GM23338 (cell line): ENCODE results near the gene CPSF4L. TPM values are rescaled to one million over a fixed set of nuclear protein-coding genes. Genes with fewer than 3 reads are reported as not detected.

Source experiments
- ATAC-seq: fragments of 200-7000 bp; cut with Tn5 transposase; 3 replicates; pipeline ENCODE4 v1.9.1; 2020
- DNase-seq: peaks from one replicate; pipeline ENCODE4 v3.0.0-alpha.2; 2015; ENCODE audit warnings: low spot score
- H2AFZ ChIP-seq: fragments of 200-600 bp; sonication (generic); 2 replicates; pipeline ENCODE4 v1.8.0; 2016; ENCODE audit warnings: antibody characterized with exemption, mild to moderate bottlenecking, moderate library complexity
- H3F3A ChIP-seq: fragments of 200-600 bp; sonication (generic); replicated peaks from 2 replicates; pipeline ENCODE4 v1.8.0; 2017; ENCODE audit warnings: antibody characterized with exemption, mixed run types, low read depth
- H3K27ac ChIP-seq: fragments of 200-600 bp; sonication (generic); 2 replicates; pipeline ENCODE4 v1.6.1; 2016; ENCODE audit warnings: low read depth
- H3K27me3 ChIP-seq: fragments of 200-600 bp; sonication (generic); 2 replicates; pipeline ENCODE4 v1.8.0; 2016; ENCODE audit warnings: mild to moderate bottlenecking, mixed run types, moderate library complexity; ENCODE audit not compliant: insufficient read depth
- H3K36me3 ChIP-seq: fragments of 200-600 bp; sonication (generic); 2 replicates; pipeline ENCODE4 v1.8.0; 2016; ENCODE audit warnings: mild to moderate bottlenecking; ENCODE audit not compliant: insufficient read depth
- H3K4me1 ChIP-seq: fragments of 200-600 bp; sonication (generic); 2 replicates; pipeline ENCODE4 v1.8.0; 2016; ENCODE audit warnings: mild to moderate bottlenecking, moderate library complexity; ENCODE audit not compliant: insufficient read depth
- H3K4me2 ChIP-seq: fragments of 200-600 bp; sonication (generic); 2 replicates; pipeline ENCODE4 v1.7.1; 2017; ENCODE audit warnings: mixed run types
- H3K4me3 ChIP-seq: fragments of 200-600 bp; sonication (generic); 2 replicates; pipeline ENCODE4 v1.6.1; 2016; ENCODE audit warnings: mixed run types
- H3K79me2 ChIP-seq: fragments of 200-600 bp; sonication (generic); replicated peaks from 2 replicates; pipeline ENCODE4 v1.8.0; 2017; ENCODE audit warnings: mild to moderate bottlenecking; ENCODE audit not compliant: insufficient read depth
- H3K9me2 ChIP-seq: fragments of 200-600 bp; sonication (generic); 2 replicates; pipeline ENCODE4 v1.8.0; 2017; ENCODE audit not compliant: insufficient read depth
- H4K20me1 ChIP-seq: fragments of 200-600 bp; sonication (generic); replicated peaks from 2 replicates; pipeline ENCODE4 v1.8.0; 2017; ENCODE audit warnings: mild to moderate bottlenecking; ENCODE audit not compliant: insufficient read depth
- H3K27ac Mint-ChIP-seq: 2 replicates; pipeline ENCODE4 v1.8.0; 2020; ENCODE audit warnings: inconsistent platforms, mild to moderate bottlenecking, moderate library complexity, mixed read lengths
- H3K27me3 Mint-ChIP-seq: 3 replicates; pipeline ENCODE4 v1.8.0; 2022; ENCODE audit warnings: low read depth, mild to moderate bottlenecking, moderate library complexity, mixed read lengths, inconsistent platforms; ENCODE audit not compliant: insufficient read depth, poor library complexity
- H3K36me3 Mint-ChIP-seq: 3 replicates; pipeline ENCODE4 v1.8.0; 2021; ENCODE audit warnings: low read depth, mild to moderate bottlenecking, inconsistent platforms, moderate library complexity, mixed read lengths
- H3K4me1 Mint-ChIP-seq: 3 replicates; pipeline ENCODE4 v1.8.0; 2020; ENCODE audit warnings: mild to moderate bottlenecking, inconsistent platforms, mixed read lengths
- H3K4me3 Mint-ChIP-seq: 3 replicates; pipeline ENCODE4 v1.8.0; 2021; ENCODE audit warnings: moderate library complexity, mild to moderate bottlenecking, inconsistent platforms, mixed read lengths
- H3K9me3 Mint-ChIP-seq: 3 replicates; pipeline ENCODE4 v1.8.0; 2020; ENCODE audit warnings: moderate library complexity, mild to moderate bottlenecking, inconsistent platforms, mixed read lengths
- CREB1 ChIP-seq: fragments of 250-450 bp; sonication (Bioruptor Pico); IDR thresholded peaks from 2 replicates; pipeline ENCODE4 v1.5.0; 2020; ENCODE audit warnings: low read depth, mild to moderate bottlenecking, moderate library complexity
- CTCF ChIP-seq, 2 experiments: fragments of 200-600 bp in 1 of 2; sonication (generic) in 1 of 2; conservative IDR thresholded peaks; 2 replicates each; pipeline versions ENCODE4 v1.5.1 to v1.6.1; 2016 to 2017; ENCODE audit warnings: antibody characterized with exemption in 2 of 2, low read depth in 2 of 2, mild to moderate bottlenecking in 2 of 2, moderate library complexity in 1 of 2
- ETS1 ChIP-seq: IDR thresholded peaks from 2 replicates; pipeline ENCODE4 v1.6.1; 2016; ENCODE audit warnings: antibody characterized with exemption
- EZH2 ChIP-seq: fragments of 200-600 bp; sonication (generic); IDR thresholded peaks from one replicate; pipeline ENCODE4 v1.8.0; 2017; ENCODE audit warnings: antibody characterized with exemption, mild to moderate bottlenecking, low read depth; ENCODE audit not compliant: unreplicated experiment
- EZH2phosphoT487 ChIP-seq: fragments of 200-600 bp; sonication (generic); IDR thresholded peaks from one replicate; pipeline ENCODE4 v1.8.1; 2018; ENCODE audit warnings: antibody characterized with exemption; ENCODE audit not compliant: unreplicated experiment
- JUNB ChIP-seq: IDR thresholded peaks from one replicate; pipeline ENCODE4 v1.6.1; 2016; ENCODE audit warnings: antibody characterized with exemption; ENCODE audit not compliant: unreplicated experiment
- NANOG ChIP-seq: IDR thresholded peaks from 2 replicates; pipeline ENCODE4 v1.6.1; 2016; ENCODE audit warnings: antibody characterized with exemption, borderline replicate concordance
- POLR2AphosphoS5 ChIP-seq: IDR thresholded peaks from 2 replicates; pipeline ENCODE4 v1.6.1; 2016; ENCODE audit warnings: antibody characterized with exemption, low read depth
- REST ChIP-seq: IDR thresholded peaks from one replicate; pipeline ENCODE4 v1.6.1; 2018; ENCODE audit warnings: antibody characterized with exemption; ENCODE audit not compliant: unreplicated experiment
- STAT1 ChIP-seq: IDR thresholded peaks from one replicate; pipeline ENCODE4 v1.6.1; 2016; ENCODE audit warnings: antibody characterized with exemption; ENCODE audit not compliant: unreplicated experiment
- ZNF114 ChIP-seq: fragments of 250-450 bp; sonication (Bioruptor Pico); IDR thresholded peaks from 2 replicates; pipeline ENCODE4 v1.5.0; 2020; ENCODE audit warnings: mild to moderate bottlenecking, moderate library complexity
- ZNF331 ChIP-seq: fragments of 250-450 bp; sonication (Bioruptor Pico); IDR thresholded peaks from 2 replicates; pipeline ENCODE4 v1.5.0; 2020; ENCODE audit warnings: low read depth, mild to moderate bottlenecking, moderate library complexity
- ZNF462 ChIP-seq: fragments of 250-450 bp; sonication (Bioruptor Pico); IDR thresholded peaks from 2 replicates; pipeline ENCODE4 v1.5.0; 2020; ENCODE audit warnings: mild to moderate bottlenecking, moderate library complexity
- polyA plus RNA-seq: library from polyadenylated mRNA; unstranded; fragments of >200 nt; fragmentation: Nextera tagmentation; extraction: Ambion mirVana; gene quantifications from 2 replicates; pipeline ENCODE4 v1.2.1, GENCODE V29; 2016
- total RNA-seq: library from RNA; depleted of rRNA; stranded (reverse); fragments of >200 nt; shearing (Covaris generic); gene quantifications from 2 replicates; pipeline ENCODE4 v1.2.3, GENCODE V29; 2014

Gene CPSF4L
- total and polyA plus RNA-seq, 2 experiments from 2014 or later, result not detected

DNA sequence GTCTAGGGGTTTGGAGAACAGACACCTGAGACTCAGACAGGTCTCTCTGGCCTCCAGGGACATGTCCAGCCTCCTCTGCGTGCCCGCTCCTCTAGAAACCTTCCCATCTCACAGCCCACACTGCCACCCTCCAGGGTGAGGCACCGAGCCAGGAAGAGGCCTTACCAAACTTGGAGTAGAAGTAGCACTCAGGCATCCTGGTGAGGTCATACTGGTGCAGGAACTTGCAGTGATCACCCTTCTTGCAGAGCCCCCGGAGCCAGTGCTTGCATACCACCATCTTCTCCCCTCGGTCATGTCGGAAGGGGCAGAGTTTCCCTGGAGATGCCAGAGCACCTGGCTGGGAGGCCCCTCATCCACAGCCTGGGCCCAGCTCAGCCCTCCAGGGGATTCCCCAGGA, 4.2 kb downstream of the CPSF4L start:
- Mint-ChIP-seq H3K27me3 (peaks cover 6% of the 10 kb centered on the region), H3K4me3 (no peak overlapping the region), H3K36me3 (no peaks in the 10 kb centered on the region), H3K27ac (no peak overlapping the region), H3K4me1 (peaks cover 16% of the 10 kb centered on the region), H3K9me3 (no peaks in the 10 kb centered on the region)
- H3K4me1 ChIP-seq, result peaks cover 14% of the 10 kb centered on the region
- no peaks in the 10 kb centered on the region for H3K79me2 ChIP-seq
- H3K4me3 ChIP-seq, result no peak overlapping the region
- no peaks in the 10 kb centered on the region for H3K36me3 ChIP-seq
- no peak overlapping the region for H3K27ac ChIP-seq
- no peak for ATAC-seq
- H2AFZ ChIP-seq, result no peak overlapping the region
- H3F3A ChIP-seq, result peaks cover under 1% of the 10 kb centered on the region
- H4K20me1 ChIP-seq, result no peaks in the 10 kb centered on the region
- TF ChIP-seq POLR2AphosphoS5 (no peak), STAT1 (no peak), ZNF331 (CRISPR knock-in tag) (no peak), NANOG (no peak), CREB1 (CRISPR knock-in tag) (no peak), EZH2 (no peak), ETS1 (no peak), CTCF (conservative IDR thresholded peaks at IDR 0.05; ENCODE audit: low read depth in 2 of 2) (no peak), ZNF114 (CRISPR knock-in tag) (no peak), JUNB (no peak), ZNF462 (CRISPR knock-in tag) (no peak), REST (no peak), EZH2phosphoT487 (no peak)
- DNase-seq, result no peak
- H3K27me3 ChIP-seq, result no peaks in the 10 kb centered on the region
- no peaks in the 10 kb centered on the region for H3K9me2 ChIP-seq
- no peak overlapping the region for H3K4me2 ChIP-seq
